H9 (cell line): ENCODE results near the gene IFI44. TPM values are rescaled to one million over a fixed set of nuclear protein-coding genes. Genes with fewer than 3 reads are reported as not detected.

Source experiments
- DNase-seq: peaks from one replicate; pipeline ENCODE4 v3.0.0-alpha.2; 2017
- H2AFZ ChIP-seq: one replicate; pipeline ENCODE4 v1.6.1; 2013; ENCODE audit warnings: mild to moderate bottlenecking, low read length, control low read depth, moderate library complexity
- H2AK5ac ChIP-seq: 2 replicates; pipeline ENCODE4 v1.6.1; 2013; ENCODE audit warnings: low read length, control low read depth, mixed read lengths; ENCODE audit not compliant: insufficient read length
- H2BK120ac ChIP-seq: one replicate; pipeline ENCODE4 v1.6.1; 2013; ENCODE audit warnings: low read depth, mild to moderate bottlenecking, low read length, control low read depth, inconsistent platforms; ENCODE audit not compliant: poor library complexity, severe bottlenecking
- H2BK12ac ChIP-seq: 2 replicates; pipeline ENCODE4 v1.6.1; 2013; ENCODE audit warnings: low read length, control low read depth, mixed read lengths, low read depth; ENCODE audit not compliant: insufficient read length
- H2BK15ac ChIP-seq: 2 replicates; pipeline ENCODE4 v1.6.1; 2013; ENCODE audit warnings: low read depth, low read length, control low read depth
- H2BK20ac ChIP-seq: one replicate; pipeline ENCODE4 v1.6.1; 2013; ENCODE audit warnings: low read depth, mild to moderate bottlenecking, low read length, control low read depth, inconsistent platforms; ENCODE audit not compliant: poor library complexity, severe bottlenecking
- H2BK5ac ChIP-seq: 2 replicates; pipeline ENCODE4 v1.6.1; 2013; ENCODE audit warnings: low read length, control low read depth, mixed read lengths; ENCODE audit not compliant: insufficient read length
- H3K14ac ChIP-seq: 2 replicates; pipeline ENCODE4 v1.6.1; 2013; ENCODE audit warnings: low read length, control low read depth; ENCODE audit not compliant: insufficient read depth
- H3K18ac ChIP-seq: 2 replicates; pipeline ENCODE4 v1.6.1; 2013; ENCODE audit warnings: low read depth, mild to moderate bottlenecking, mixed read lengths, low read length, control low read depth; ENCODE audit not compliant: insufficient read length
- H3K23ac ChIP-seq: 2 replicates; pipeline ENCODE4 v1.6.1; 2013; ENCODE audit warnings: low read length, control low read depth, mixed read lengths, low read depth; ENCODE audit not compliant: insufficient read length
- H3K23me2 ChIP-seq: 2 replicates; pipeline ENCODE4 v1.6.1; 2013; ENCODE audit warnings: low read depth, mild to moderate bottlenecking, mixed read lengths, low read length, control low read depth; ENCODE audit not compliant: insufficient read length, poor library complexity, severe bottlenecking
- H3K27ac ChIP-seq: 2 replicates; pipeline ENCODE4 v1.5.1; 2013; ENCODE audit warnings: low read length, control low read depth, mixed read lengths, low read depth; ENCODE audit not compliant: insufficient read length
- H3K27me3 ChIP-seq: 2 replicates; pipeline ENCODE4 v1.6.1; 2013; ENCODE audit warnings: low read length, control low read depth, inconsistent platforms; ENCODE audit not compliant: insufficient read depth
- H3K4ac ChIP-seq: 2 replicates; pipeline ENCODE4 v1.6.1; 2013; ENCODE audit warnings: low read depth, mild to moderate bottlenecking, control low read depth, inconsistent platforms, low read length, moderate library complexity
- H3K4me1 ChIP-seq: 2 replicates; pipeline ENCODE4 v1.6.1; 2013; ENCODE audit warnings: low read length, control low read depth, inconsistent platforms; ENCODE audit not compliant: insufficient read depth
- H3K4me2 ChIP-seq: 2 replicates; pipeline ENCODE4 v1.6.1; 2013; ENCODE audit warnings: low read length, control low read depth, mixed read lengths; ENCODE audit not compliant: insufficient read length, insufficient read depth
- H3K56ac ChIP-seq: 2 replicates; pipeline ENCODE4 v1.6.1; 2013; ENCODE audit warnings: low read depth, mild to moderate bottlenecking, mixed read lengths, low read length, control low read depth; ENCODE audit not compliant: insufficient read length
- H3K79me1 ChIP-seq: 2 replicates; pipeline ENCODE4 v1.6.1; 2013; ENCODE audit warnings: low read depth, mild to moderate bottlenecking, moderate library complexity, low read length, control low read depth, inconsistent platforms; ENCODE audit not compliant: insufficient read depth, poor library complexity, severe bottlenecking
- H3K79me2 ChIP-seq: 2 replicates; pipeline ENCODE4 v1.6.1; 2013; ENCODE audit warnings: low read length, control low read depth, inconsistent platforms; ENCODE audit not compliant: insufficient read depth
- H3K9ac ChIP-seq: 2 replicates; pipeline ENCODE4 v1.6.1; 2013; ENCODE audit warnings: low read length, control low read depth, mixed read lengths; ENCODE audit not compliant: insufficient read length; ENCODE audit errors: extremely low read depth
- H3K9me3 ChIP-seq: one replicate; pipeline ENCODE4 v1.6.1; 2013; ENCODE audit warnings: low read depth, low read length, inconsistent platforms; ENCODE audit not compliant: control insufficient read depth
- H3T11ph ChIP-seq: one replicate; pipeline ENCODE4 v1.6.1; 2013; ENCODE audit warnings: mild to moderate bottlenecking, low read length, control low read depth, inconsistent platforms
- H4K20me1 ChIP-seq: one replicate; pipeline ENCODE4 v1.6.1; 2013; ENCODE audit not compliant: control insufficient read depth, insufficient read length, insufficient read depth
- H4K5ac ChIP-seq: 2 replicates; pipeline ENCODE4 v1.6.1; 2013; ENCODE audit warnings: low read depth, mild to moderate bottlenecking, mixed read lengths, low read length, control low read depth; ENCODE audit not compliant: insufficient read length
- H4K8ac ChIP-seq: replicated peaks from 2 replicates; pipeline ENCODE4 v1.6.1; 2013; ENCODE audit warnings: low read length, control low read depth, mixed read lengths, low read depth; ENCODE audit not compliant: insufficient read length
- H4K91ac ChIP-seq: 2 replicates; pipeline ENCODE4 v1.6.1; 2013; ENCODE audit warnings: low read depth, mild to moderate bottlenecking, moderate library complexity, mixed read lengths, low read length, control low read depth; ENCODE audit not compliant: insufficient read length
- H3K27ac Mint-ChIP-seq, 3 experiments: 2 replicates in 2 of 3; 3 replicates in 1 of 3; pipeline ENCODE4 v1.8.0; 2020 to 2021; ENCODE audit warnings: mixed read lengths in 3 of 3, mild to moderate bottlenecking in 1 of 3, moderate library complexity in 1 of 3
- H3K27me3 Mint-ChIP-seq: 2 replicates; pipeline ENCODE4 v1.8.0; 2021; ENCODE audit warnings: low read depth, mild to moderate bottlenecking, moderate library complexity, mixed read lengths
- H3K36me3 Mint-ChIP-seq, 3 experiments: 2 replicates in 2 of 3; 3 replicates in 1 of 3; pipeline ENCODE4 v1.8.0; 2020 to 2021; ENCODE audit warnings: low read depth in 3 of 3, mixed read lengths in 3 of 3; ENCODE audit not compliant: insufficient read depth in 1 of 3
- H3K4me1 Mint-ChIP-seq, 2 experiments: 2 replicates each; pipeline ENCODE4 v1.8.0; 2020; ENCODE audit warnings: mixed read lengths in 2 of 2
- H3K4me3 Mint-ChIP-seq, 2 experiments: 2 replicates in 1 of 2; 3 replicates in 1 of 2; pipeline ENCODE4 v1.8.0; 2020 to 2021; ENCODE audit warnings: mild to moderate bottlenecking in 2 of 2, mixed read lengths in 2 of 2, moderate library complexity in 1 of 2
- H3K9me3 Mint-ChIP-seq, 2 experiments: 2 replicates in 1 of 2; 3 replicates in 1 of 2; pipeline ENCODE4 v1.8.0; 2020; ENCODE audit warnings: mild to moderate bottlenecking in 2 of 2, mixed read lengths in 2 of 2, moderate library complexity in 1 of 2
- total RNA-seq: library from RNA; stranded (reverse); gene quantifications from 2 replicates; pipeline ENCODE4 v1.2.1, GENCODE V29; 2021
- TF ChIP-seq, protein P1 (sequence below): fragments of 200-600 bp; sonication (generic); conservative IDR thresholded peaks from 3 replicates; pipeline ENCODE4 v1.8.0; 2021; ENCODE audit warnings: antibody characterized with exemption, mild to moderate bottlenecking

Gene IFI44
- total RNA-seq, 1 experiment from 2014 or later, result not detected

- no peak overlapping the region for H3K27ac ChIP-seq
- Mint-ChIP-seq H3K27me3 (no peaks in the 10 kb centered on the region), H3K4me3 (no peak overlapping the region), H3K27ac (no peak overlapping the region), H3K4me1 (no peaks in the 10 kb centered on the region), H3K36me3 (peaks cover 0 to 11% (median 3%) of the 10 kb centered on the region in 3 experiments; a peak in 3 of 7 replicates), H3K9me3 (peaks cover 4 to 10% of the 10 kb centered on the region in 2 experiments; a peak in 3 of 5 replicates)
- no peak overlapping the region for H3K18ac ChIP-seq
- no peak overlapping the region for H3K14ac ChIP-seq
- no peak overlapping the region for H4K5ac ChIP-seq
- H2BK120ac ChIP-seq, result no peak overlapping the region
- H2AK5ac ChIP-seq, result no peak overlapping the region
- H2BK20ac ChIP-seq, result no peak overlapping the region
- H3K56ac ChIP-seq, result no peak overlapping the region
- H4K91ac ChIP-seq, result no peak overlapping the region
- no peaks in the 10 kb centered on the region for H4K20me1 ChIP-seq
- H3T11ph ChIP-seq, result no peak overlapping the region
- no peak overlapping the region for H3K4me2 ChIP-seq
- no peak overlapping the region for H3K4ac ChIP-seq
- no peaks in the 10 kb centered on the region for H3K4me1 ChIP-seq
- H3K23me2 ChIP-seq, result no peaks in the 10 kb centered on the region
- H4K8ac ChIP-seq, result no peak overlapping the region
- H3K9me3 ChIP-seq, result no peaks in the 10 kb centered on the region
- no peak overlapping the region for H3K9ac ChIP-seq
- no peak overlapping the region for H2BK12ac ChIP-seq
- H3K27me3 ChIP-seq, result no peaks in the 10 kb centered on the region; the same call in 1 of the 2 replicates
- H2BK5ac ChIP-seq, result no peak overlapping the region
- H3K23ac ChIP-seq, result no peak overlapping the region
- H3K79me2 ChIP-seq, result no peaks in the 10 kb centered on the region
- H2BK15ac ChIP-seq, result no peak overlapping the region
- H2AFZ ChIP-seq, result no peak overlapping the region
- DNase-seq, result no peak
- no peaks in the 10 kb centered on the region for H3K79me1 ChIP-seq
- TF ChIP-seq, protein P1, sequence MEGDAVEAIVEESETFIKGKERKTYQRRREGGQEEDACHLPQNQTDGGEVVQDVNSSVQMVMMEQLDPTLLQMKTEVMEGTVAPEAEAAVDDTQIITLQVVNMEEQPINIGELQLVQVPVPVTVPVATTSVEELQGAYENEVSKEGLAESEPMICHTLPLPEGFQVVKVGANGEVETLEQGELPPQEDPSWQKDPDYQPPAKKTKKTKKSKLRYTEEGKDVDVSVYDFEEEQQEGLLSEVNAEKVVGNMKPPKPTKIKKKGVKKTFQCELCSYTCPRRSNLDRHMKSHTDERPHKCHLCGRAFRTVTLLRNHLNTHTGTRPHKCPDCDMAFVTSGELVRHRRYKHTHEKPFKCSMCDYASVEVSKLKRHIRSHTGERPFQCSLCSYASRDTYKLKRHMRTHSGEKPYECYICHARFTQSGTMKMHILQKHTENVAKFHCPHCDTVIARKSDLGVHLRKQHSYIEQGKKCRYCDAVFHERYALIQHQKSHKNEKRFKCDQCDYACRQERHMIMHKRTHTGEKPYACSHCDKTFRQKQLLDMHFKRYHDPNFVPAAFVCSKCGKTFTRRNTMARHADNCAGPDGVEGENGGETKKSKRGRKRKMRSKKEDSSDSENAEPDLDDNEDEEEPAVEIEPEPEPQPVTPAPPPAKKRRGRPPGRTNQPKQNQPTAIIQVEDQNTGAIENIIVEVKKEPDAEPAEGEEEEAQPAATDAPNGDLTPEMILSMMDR, result 0 out of 3 replicates have a peak, but pooled peaks have one; percentile 32
Observed at GRCh38 chr1:78688697-78689096, 39.1 kb downstream of the IFI44 start.
